Measurements from ENCODE around the gene GZMH.

GZMH gene

GRCh38 chr14:24632336-24632735, 22.9 kb upstream of the GZMH start:
- no peak for TF ChIP-seq CTCF (IDR thresholded peaks at IDR 0.05; ENCODE audit: low read depth, low read length)
- no peak overlapping the region for H3K4me3 ChIP-seq (ENCODE audit: low read depth, low read length)

DNA sequence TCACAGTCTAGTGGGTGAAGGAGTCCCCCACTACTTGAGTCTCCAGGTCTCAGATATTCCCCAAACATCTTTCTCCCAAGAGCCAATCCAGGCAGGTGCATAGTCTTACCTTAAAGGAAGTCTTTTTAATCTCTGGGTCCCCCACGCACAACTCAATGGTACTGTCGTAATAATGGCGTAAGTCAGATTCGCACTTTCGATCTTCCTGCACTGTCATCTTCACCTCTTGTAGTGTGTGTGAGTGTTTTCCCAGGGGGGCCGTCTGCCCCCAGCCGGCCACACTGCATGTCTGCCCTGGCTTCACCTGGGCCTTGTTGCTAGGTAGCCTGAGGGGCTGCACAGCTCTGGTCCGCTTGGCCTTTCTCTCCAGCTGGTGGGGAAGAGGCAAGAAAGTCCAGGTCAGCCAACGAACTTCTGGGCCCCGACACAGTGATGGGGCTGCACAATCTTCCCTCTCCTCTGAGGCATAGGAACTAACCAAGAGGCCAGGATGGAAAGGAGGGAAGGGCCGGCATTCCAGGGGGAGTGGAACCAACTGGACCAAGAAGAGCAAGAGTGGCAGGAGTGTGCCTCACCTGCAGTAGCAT, 22.4 kb upstream of the GZMH start:
- H3K4me3 ChIP-seq (ENCODE audit: low read depth, low read length), result no peak overlapping the region
- TF ChIP-seq CTCF (IDR thresholded peaks at IDR 0.05; ENCODE audit: low read depth, low read length), result no peak

DNA sequence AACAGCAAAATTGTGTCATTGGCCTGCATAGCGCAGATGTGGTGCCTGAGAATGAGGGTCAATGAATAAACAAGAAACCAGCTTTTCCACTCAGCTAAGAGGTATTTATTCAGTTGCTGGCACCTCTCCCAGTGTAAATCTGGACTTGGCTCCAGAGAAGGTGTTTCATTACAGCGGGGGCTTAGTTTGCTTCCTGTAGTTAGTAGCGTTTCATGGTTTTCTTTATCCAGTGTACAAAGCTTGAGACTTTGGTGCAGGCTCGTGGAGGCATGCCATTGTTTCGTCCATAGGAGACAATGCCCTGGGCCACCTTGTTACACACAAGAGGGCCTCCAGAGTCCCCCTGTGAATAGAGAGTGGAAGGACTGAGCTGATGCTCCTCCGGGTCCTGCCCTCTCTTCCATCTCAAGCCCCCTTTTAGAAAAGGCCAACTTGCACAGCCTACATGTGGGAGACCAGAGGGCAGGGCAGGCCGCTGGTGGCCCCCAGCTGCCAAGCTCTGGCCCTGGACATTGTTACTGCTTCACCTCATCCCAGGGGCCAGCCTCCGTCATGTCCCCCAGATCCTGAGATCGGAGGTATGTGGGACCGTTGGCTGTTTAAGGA, 21.5 kb upstream of the GZMH start:
- no peak overlapping the region for H3K4me3 ChIP-seq (ENCODE audit: low read depth, low read length)
- TF ChIP-seq CTCF (IDR thresholded peaks at IDR 0.05; ENCODE audit: low read depth, low read length), result no peak

DNA sequence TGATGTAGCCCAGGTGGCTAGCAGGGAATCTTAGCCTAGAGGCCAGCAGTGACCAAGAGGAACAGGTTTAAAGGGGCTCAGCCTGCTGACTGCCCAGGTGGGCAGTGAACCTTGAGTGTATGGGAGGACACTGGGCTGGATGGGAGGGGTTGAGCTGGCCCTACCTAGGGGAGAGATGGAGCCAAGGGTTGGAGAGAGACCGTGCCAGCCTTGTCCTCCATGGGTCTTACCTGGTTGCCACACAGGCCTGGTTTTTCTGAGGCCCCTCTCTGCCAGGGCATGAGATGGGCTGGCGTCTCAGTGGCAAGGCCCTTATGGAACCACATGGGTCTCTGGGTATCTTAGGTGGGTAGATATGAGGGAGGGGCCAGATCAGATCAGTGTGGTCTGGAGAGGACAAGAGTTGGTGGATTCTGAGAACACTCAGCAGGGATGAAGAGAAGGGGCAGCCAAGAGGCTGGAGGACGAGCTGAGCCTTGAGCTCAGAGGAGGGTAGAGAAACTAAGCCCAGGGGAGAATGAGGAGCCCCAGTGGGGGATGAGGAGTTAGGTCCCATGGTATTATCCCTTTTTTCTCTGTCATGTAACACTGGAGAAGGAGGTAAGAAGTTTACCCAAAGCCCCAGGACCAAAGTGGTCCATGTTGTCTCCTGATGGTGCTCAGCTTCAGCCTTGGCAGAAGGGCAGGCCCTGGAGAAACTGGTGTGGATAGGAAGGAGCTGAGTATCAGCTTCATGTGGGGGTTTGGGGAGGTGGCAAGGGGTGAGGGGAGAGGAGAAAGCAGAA, 20.8 kb upstream of the GZMH start:
- H3K4me3 ChIP-seq (ENCODE audit: low read depth, low read length), result no peak overlapping the region
- no peak for TF ChIP-seq CTCF (IDR thresholded peaks at IDR 0.05; ENCODE audit: low read depth, low read length)

- no peak for TF ChIP-seq CTCF (IDR thresholded peaks at IDR 0.05; ENCODE audit: low read depth, low read length)
- no peak overlapping the region for H3K4me3 ChIP-seq (ENCODE audit: low read depth, low read length)
Measured at GRCh38 chr14:24629521-24629920, 20.0 kb upstream of the GZMH start.

GRCh38 chr14:24613747-24614146, 4.3 kb upstream of the GZMH start:
- no peak overlapping the region for H3K4me3 ChIP-seq (ENCODE audit: low read depth, low read length)
- no peak for TF ChIP-seq CTCF (IDR thresholded peaks at IDR 0.05; ENCODE audit: low read depth, low read length)

DNA sequence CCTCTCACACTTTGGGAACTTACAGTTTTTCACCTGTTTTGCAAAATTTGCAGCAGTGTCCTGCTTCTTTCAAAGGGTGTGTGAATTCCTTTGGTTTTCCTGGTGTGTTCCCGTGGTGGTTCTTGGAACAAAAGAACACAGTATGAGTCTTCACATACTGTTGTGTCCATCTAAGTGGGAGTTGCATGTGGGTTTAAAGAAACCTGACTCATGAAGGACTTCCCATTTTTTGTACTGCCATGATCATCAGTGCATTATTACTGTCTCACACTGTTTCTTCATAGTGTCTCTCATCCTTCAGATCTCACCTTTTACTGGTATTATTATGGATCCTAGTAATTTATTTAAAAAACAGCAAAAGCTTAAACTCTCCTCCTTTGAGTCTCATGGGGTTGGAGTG, 3.8 kb upstream of the GZMH start:
- no peak overlapping the region for H3K4me3 ChIP-seq (ENCODE audit: low read depth, low read length)
- TF ChIP-seq CTCF (IDR thresholded peaks at IDR 0.05; ENCODE audit: low read depth, low read length), result no peak

Data from WI38 (cell line).